OCI-LY7 (cell line): ENCODE data around the gene SLC5A9. TPM values are rescaled to one million over a fixed set of nuclear protein-coding genes. Genes with fewer than 3 reads are reported as not detected.
"Not testable (repeated sequence)": the region's sequence is repeated elsewhere in the genome, so short reads cannot be mapped to it uniquely, and the experiment has no call there.

Experiments
- BruUV-seq: library from RNA; stranded (reverse); fragments of 400-500 nt; replicated peaks from 2 replicates; lab custom pipeline; 2021; lab: Mats Ljungman, UMichigan
- CTCF ChIA-PET: fragments of 300-600 bp; sonication (Branson Sonifier 250); formaldehyde crosslinking; loops from one replicate; lab custom pipeline; 2022; ENCODE audit warnings: antibody characterized with exemption; ENCODE audit not compliant: unreplicated experiment; lab: Charles Lee
- POLR2A ChIA-PET: fragments of 300-600 bp; sonication (Branson Sonifier 250); formaldehyde crosslinking; loops from one replicate; lab custom pipeline; 2022; ENCODE audit warnings: antibody characterized with exemption; lab: Charles Lee
- DNase-seq: peaks from one replicate; pipeline ENCODE4 v3.0.0-alpha.2; 2015; ENCODE audit warnings: low spot score
- H2AFZ ChIP-seq: fragments of 200-600 bp; sonication (generic), shearing (Covaris generic); 2 replicates; pipeline ENCODE4 v1.6.1; 2014; ENCODE audit warnings: mild to moderate bottlenecking, antibody characterized with exemption, low read length, moderate library complexity
- H3K27ac ChIP-seq: fragments of 200-600 bp; sonication (generic); 2 replicates; pipeline ENCODE4 v1.5.1; 2014; ENCODE audit warnings: mixed run types, low read depth, mild to moderate bottlenecking, moderate library complexity, low read length, inconsistent platforms; ENCODE audit not compliant: poor library complexity, severe bottlenecking
- H3K36me3 ChIP-seq: fragments of 200-600 bp; sonication (generic); 2 replicates; pipeline ENCODE4 v1.6.1; 2014; ENCODE audit warnings: mild to moderate bottlenecking, antibody characterized with exemption, low read length, moderate library complexity, mixed read lengths; ENCODE audit not compliant: insufficient read depth
- H3K4me1 ChIP-seq: fragments of 200-600 bp; sonication (generic); 2 replicates; pipeline ENCODE4 v1.5.1; 2014; ENCODE audit warnings: mild to moderate bottlenecking, low read length; ENCODE audit not compliant: insufficient read depth, poor library complexity, severe bottlenecking
- H3K4me2 ChIP-seq: fragments of 200-600 bp; sonication (generic); 2 replicates; pipeline ENCODE4 v1.6.1; 2014; ENCODE audit warnings: mild to moderate bottlenecking, low read length
- H3K4me3 ChIP-seq: fragments of 200-600 bp; sonication (generic); 2 replicates; pipeline ENCODE4 v1.5.1; 2014; ENCODE audit warnings: mild to moderate bottlenecking, low read depth, low read length; ENCODE audit not compliant: poor library complexity, severe bottlenecking
- H3K79me2 ChIP-seq: fragments of 200-600 bp; sonication (generic); 2 replicates; pipeline ENCODE4 v1.6.1; 2016; ENCODE audit warnings: low read depth, mild to moderate bottlenecking, low read length, moderate library complexity, mixed read lengths; ENCODE audit not compliant: insufficient read depth
- H3K9me2 ChIP-seq: fragments of 200-600 bp; sonication (generic); 2 replicates; pipeline ENCODE4 v1.6.1; 2016; ENCODE audit warnings: mild to moderate bottlenecking, low read length, mixed read lengths; ENCODE audit not compliant: insufficient read depth
- H3K9me3 ChIP-seq: fragments of 200-600 bp; sonication (generic); 2 replicates; pipeline ENCODE4 v1.6.1; 2014; ENCODE audit warnings: mild to moderate bottlenecking, mixed run types, low read length, mixed read lengths
- H4K20me1 ChIP-seq: fragments of 200-600 bp; sonication (generic); 2 replicates; pipeline ENCODE4 v1.6.1; 2014; ENCODE audit warnings: mild to moderate bottlenecking, antibody characterized with exemption, low read length, moderate library complexity, mixed read lengths; ENCODE audit not compliant: insufficient read depth
- EZH2phosphoT487 ChIP-seq: fragments of 200-600 bp; sonication (generic); IDR thresholded peaks from 2 replicates; pipeline ENCODE4 v1.6.1; 2018; ENCODE audit warnings: low read depth, borderline replicate concordance, mild to moderate bottlenecking, mixed run types, antibody characterized with exemption, low read length, moderate library complexity, mixed read lengths
- intact Hi-C: fragments of 100-400 bp; cut with micrococcal nuclease; formaldehyde crosslinking; loops from one replicate; pipeline ENCODE4 v1.10.0; 2022; ENCODE audit not compliant: unreplicated experiment
- total RNA-seq, 2 experiments: library from RNA; depleted of rRNA in 1 of 2; stranded (reverse); fragments of >200 nt in 1 of 2; shearing (Covaris generic) in 1 of 2; gene quantifications; 2 replicates each; pipeline ENCODE4 v1.2.3, GENCODE V29; 2014 to 2022
- TF ChIP-seq, protein P1 (sequence below): fragments of 200-600 bp; sonication (generic); conservative IDR thresholded peaks from 2 replicates; pipeline ENCODE4 v1.5.1; 2014; ENCODE audit warnings: mild to moderate bottlenecking, antibody characterized with exemption, low read length, moderate library complexity, mixed read lengths

Gene SLC5A9
- total RNA-seq, 2 experiments from 2014 or later = not detected

DNA sequence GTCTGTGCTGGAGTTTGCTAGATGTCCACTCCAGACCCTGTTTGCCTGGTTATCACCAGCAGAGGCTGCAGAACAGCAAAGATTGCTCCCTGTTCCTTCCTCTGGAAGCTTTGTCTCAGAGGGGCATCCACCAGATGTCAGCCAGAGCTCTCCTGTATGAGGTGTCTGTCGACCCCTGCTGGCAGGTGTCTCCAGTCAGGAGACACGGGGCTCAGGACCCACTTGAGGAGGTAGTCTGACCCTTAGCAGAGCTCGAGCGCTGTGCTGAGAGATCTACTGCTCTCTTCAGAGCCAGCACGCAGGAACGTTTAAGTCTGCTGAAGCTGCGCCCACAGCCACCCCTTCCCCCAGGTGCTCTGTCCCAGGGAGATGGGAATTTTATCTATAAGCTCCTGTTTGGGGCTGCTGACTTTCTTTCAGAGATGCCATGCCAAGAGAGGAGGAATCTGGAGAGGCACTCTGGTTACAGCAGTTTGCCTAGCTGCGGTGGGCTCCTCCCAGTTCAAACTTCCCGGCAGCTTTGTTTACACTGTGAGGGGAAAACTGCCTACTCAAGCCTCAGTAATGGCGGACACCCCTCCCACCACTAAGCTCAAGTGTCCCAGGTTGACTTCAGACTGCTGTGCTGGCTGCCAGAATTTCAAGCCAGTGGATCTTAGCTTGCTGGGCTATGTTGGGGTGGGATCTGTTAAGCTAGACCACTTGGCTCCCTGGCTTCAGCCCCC is 62.3 kb downstream of the SLC5A9 start:
- POLR2A ChIA-PET, BruUV-seq, H3K9me2 ChIP-seq, H3K4me3 ChIP-seq, H2AFZ ChIP-seq, CTCF ChIA-PET, H3K27ac ChIP-seq, H3K36me3 ChIP-seq, H4K20me1 ChIP-seq, intact Hi-C loops, H3K4me2 ChIP-seq, H3K9me3 ChIP-seq, H3K4me1 ChIP-seq, H3K79me2 ChIP-seq: not testable (repeated sequence)
- peak; percentile 1 for DNase-seq
- TF ChIP-seq, protein P1, sequence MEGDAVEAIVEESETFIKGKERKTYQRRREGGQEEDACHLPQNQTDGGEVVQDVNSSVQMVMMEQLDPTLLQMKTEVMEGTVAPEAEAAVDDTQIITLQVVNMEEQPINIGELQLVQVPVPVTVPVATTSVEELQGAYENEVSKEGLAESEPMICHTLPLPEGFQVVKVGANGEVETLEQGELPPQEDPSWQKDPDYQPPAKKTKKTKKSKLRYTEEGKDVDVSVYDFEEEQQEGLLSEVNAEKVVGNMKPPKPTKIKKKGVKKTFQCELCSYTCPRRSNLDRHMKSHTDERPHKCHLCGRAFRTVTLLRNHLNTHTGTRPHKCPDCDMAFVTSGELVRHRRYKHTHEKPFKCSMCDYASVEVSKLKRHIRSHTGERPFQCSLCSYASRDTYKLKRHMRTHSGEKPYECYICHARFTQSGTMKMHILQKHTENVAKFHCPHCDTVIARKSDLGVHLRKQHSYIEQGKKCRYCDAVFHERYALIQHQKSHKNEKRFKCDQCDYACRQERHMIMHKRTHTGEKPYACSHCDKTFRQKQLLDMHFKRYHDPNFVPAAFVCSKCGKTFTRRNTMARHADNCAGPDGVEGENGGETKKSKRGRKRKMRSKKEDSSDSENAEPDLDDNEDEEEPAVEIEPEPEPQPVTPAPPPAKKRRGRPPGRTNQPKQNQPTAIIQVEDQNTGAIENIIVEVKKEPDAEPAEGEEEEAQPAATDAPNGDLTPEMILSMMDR = peak; percentile 45

GRCh38 chr1:48285525-48285924 is 63.0 kb downstream of the SLC5A9 start:
- BruUV-seq = no TSS peak
- Histone ChIP-seq H3K79me2 (no peaks in the 10 kb centered on the region), H3K4me1 (no peaks in the 10 kb centered on the region), H3K4me3 (no peak overlapping the region), H3K9me2 (no peaks in the 10 kb centered on the region), H3K36me3 (no peaks in the 10 kb centered on the region), H3K27ac (no peak overlapping the region), H3K4me2 (no peak overlapping the region), H4K20me1 (no peaks in the 10 kb centered on the region), H2AFZ (no peak overlapping the region), H3K9me3 (no peaks in the 10 kb centered on the region)
- no peak for TF ChIP-seq EZH2phosphoT487
- TF ChIP-seq, protein P1 = no peak
- CTCF ChIA-PET = no interaction called here
- POLR2A ChIA-PET = interaction anchor here (0.7 kb wide), 1 partner anchor 1379 kb away, joined by 5 read pairs; no protein-coding TSS in a partner anchor
- no peak for DNase-seq
- intact Hi-C loops = no loop called here

DNA sequence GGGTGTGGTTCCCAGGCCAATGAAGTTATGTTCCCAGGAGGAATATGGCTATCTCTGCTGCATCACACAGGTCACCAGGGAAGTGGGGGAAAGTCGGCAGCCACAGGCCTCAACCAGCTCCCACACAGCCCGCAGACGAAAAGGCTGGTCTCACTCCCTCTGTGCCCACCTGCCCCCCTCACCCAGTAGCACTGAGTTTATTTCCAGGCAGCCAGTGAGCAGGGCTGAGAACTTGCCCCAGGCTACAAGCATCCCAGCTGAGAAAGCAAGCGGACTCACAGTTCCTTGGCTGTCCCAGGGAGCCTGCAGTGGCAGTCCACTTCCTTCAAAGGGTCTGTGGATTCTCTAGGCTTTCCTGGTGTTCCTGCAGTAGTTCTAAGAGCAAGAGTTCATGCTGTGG is 68.9 kb downstream of the SLC5A9 start:
- no peaks in the 10 kb centered on the region for H3K9me3 ChIP-seq
- BruUV-seq = no TSS peak
- H2AFZ ChIP-seq = no peak overlapping the region

More for the DNA sequence above, 68.9 kb downstream of the SLC5A9 start:
- ChIA-PET POLR2A (no interaction called here), CTCF (no interaction called here)
- DNase-seq = no peak
- H3K4me1 ChIP-seq = no peaks in the 10 kb centered on the region
- no peak overlapping the region for H3K27ac ChIP-seq
- intact Hi-C loops = no loop called here
- H4K20me1 ChIP-seq = no peaks in the 10 kb centered on the region
- no peak overlapping the region for H3K4me2 ChIP-seq
- no peak overlapping the region for H3K4me3 ChIP-seq
- no peaks in the 10 kb centered on the region for H3K9me2 ChIP-seq
- H3K36me3 ChIP-seq = no peaks in the 10 kb centered on the region
- no peak for TF ChIP-seq EZH2phosphoT487
- TF ChIP-seq, protein P1 = no peak
- H3K79me2 ChIP-seq = no peaks in the 10 kb centered on the region
